Activated CD4-positive, alpha-beta T cell treated with anti-CD3 and anti-CD28 coated beads, Interleukin-2, amount 10 ng/mL, durations not matched to agents 7 days and 5 days (primary cell): ENCODE data around the gene SLC39A7. TPM values are rescaled to one million over a fixed set of nuclear protein-coding genes. Genes with fewer than 3 reads are reported as not detected.

Experiments used
- CTCF ChIA-PET: fragments of 350-600 bp; sonication (Branson Sonifier 250); formaldehyde crosslinking; loops from one replicate; lab custom pipeline; 2021; ENCODE audit warnings: antibody characterized with exemption; lab: Charles Lee
- POLR2A ChIA-PET: fragments of 350-600 bp; sonication (Branson Sonifier 250); formaldehyde crosslinking; loops from one replicate; lab custom pipeline; 2021; ENCODE audit warnings: antibody characterized with exemption; lab: Charles Lee
- DNase-seq: peaks from one replicate; pipeline ENCODE4 v3.0.0-alpha.2; 2020
- H3K27ac Mint-ChIP-seq: one replicate; pipeline ENCODE4 v1.8.0; 2021; ENCODE audit warnings: mild to moderate bottlenecking, moderate library complexity, mixed read lengths
- H3K27me3 Mint-ChIP-seq: one replicate; pipeline ENCODE4 v1.8.0; 2021; ENCODE audit warnings: mixed read lengths
- H3K36me3 Mint-ChIP-seq: one replicate; pipeline ENCODE4 v1.8.0; 2021; ENCODE audit warnings: low read depth, mixed read lengths
- H3K4me1 Mint-ChIP-seq: one replicate; pipeline ENCODE4 v1.8.0; 2021; ENCODE audit warnings: mixed read lengths
- H3K4me3 Mint-ChIP-seq: one replicate; pipeline ENCODE4 v1.8.0; 2021; ENCODE audit warnings: mild to moderate bottlenecking, moderate library complexity, mixed read lengths
- H3K9me3 Mint-ChIP-seq: one replicate; pipeline ENCODE4 v1.8.0; 2021; ENCODE audit warnings: mixed read lengths
- total RNA-seq, 2 experiments: library from RNA; stranded (reverse); gene quantifications; one replicate each; pipeline ENCODE4 v1.2.3, GENCODE V29; 2021

Gene SLC39A7
- total RNA-seq, 2 experiments from 2014 or later: 34.8 to 48.5 TPM

DNA sequence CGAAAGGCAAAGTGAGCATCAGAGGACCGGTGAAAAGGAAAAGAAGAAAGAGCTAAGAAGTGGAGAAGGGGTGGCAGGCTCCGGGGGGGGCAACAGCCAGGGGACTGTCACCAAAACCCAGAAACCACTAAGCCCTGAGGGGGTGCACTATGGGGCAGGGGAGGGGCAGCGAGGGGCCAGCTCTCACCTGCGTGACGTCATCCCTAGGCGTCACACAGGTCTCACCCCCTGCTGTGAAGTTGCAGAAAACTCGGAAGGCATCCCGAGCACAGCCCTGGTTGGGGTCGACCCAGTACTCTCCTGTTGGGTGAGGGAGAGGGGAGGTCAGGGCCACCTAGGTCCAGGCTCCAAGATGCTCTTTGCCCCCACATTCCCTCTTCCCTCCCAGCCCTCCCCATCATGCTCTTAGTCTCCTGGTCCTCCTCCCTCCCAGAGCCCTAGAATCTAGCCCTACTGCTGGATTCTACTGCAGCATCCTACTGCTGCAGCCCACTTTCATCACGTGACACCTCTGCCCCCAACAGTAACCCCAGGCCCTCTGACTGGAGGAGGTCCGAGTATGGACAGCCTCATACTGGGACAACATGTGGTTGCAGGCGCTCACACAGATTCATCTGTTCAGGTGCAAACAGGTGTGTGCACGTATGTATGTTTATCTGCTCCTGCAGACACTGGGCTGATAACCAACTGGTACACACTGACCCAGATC lies 35.8 kb upstream of the SLC39A7 start:
- peaks cover 19% of the 10 kb centered on the region for H3K4me1 Mint-ChIP-seq
- ChIA-PET CTCF (interaction anchor here (0.7 to 1.5 kb wide), 3 partner anchors 11 to 33 kb away, joined by 3 to 8 read pairs (median 6); no protein-coding TSS in a partner anchor), POLR2A (no interaction called here)
- no peaks in the 10 kb centered on the region for H3K27me3 Mint-ChIP-seq
- no peaks in the 10 kb centered on the region for H3K9me3 Mint-ChIP-seq
- no peak for DNase-seq
- H3K27ac Mint-ChIP-seq: no peak overlapping the region
- H3K4me3 Mint-ChIP-seq: no peak overlapping the region
- H3K36me3 Mint-ChIP-seq: no peaks in the 10 kb centered on the region

DNA sequence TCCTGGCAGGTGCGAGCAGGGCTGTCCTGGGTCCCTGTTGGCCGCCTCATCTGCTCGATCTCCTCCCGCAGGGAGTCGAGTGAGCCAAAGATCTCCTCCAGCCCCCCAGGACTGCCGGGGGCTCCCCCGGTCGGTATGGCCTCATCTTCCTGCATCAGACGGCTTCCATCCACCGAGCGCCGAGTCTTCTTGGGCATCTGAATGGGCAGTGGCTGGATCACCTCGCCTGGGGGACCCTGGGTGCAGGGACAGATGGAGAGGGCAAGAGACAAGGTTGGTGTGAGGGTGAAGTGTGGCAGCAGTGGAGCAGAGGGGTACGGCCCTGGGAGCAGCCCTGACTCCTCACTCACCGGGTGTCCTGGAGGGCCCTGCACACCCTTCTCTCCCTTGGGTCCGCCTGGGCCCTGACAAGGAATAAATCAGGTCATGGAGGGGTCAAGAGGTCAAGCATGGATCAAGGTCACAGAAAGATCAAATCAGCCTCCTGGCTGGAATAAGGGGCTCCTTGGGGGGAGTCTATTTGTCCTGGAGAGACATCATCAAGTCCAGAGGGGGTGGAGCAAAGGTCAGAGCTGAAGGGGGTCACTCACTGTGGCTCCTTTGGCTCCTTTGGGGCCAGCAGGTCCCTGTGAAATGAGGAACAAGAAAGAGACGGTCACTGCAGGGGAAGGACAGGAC lies 34.9 kb upstream of the SLC39A7 start:
- Mint-ChIP-seq H3K27me3 (no peaks in the 10 kb centered on the region), H3K9me3 (no peaks in the 10 kb centered on the region), H3K27ac (no peak overlapping the region), H3K4me3 (no peak overlapping the region), H3K4me1 (peaks cover 15% of the 10 kb centered on the region), H3K36me3 (no peaks in the 10 kb centered on the region)
- POLR2A ChIA-PET: no interaction called here
- CTCF ChIA-PET: interaction anchor here (0.7 kb wide), 1 partner anchor 18 kb away, joined by 3 read pairs; no protein-coding TSS in a partner anchor
- no peak for DNase-seq

DNA sequence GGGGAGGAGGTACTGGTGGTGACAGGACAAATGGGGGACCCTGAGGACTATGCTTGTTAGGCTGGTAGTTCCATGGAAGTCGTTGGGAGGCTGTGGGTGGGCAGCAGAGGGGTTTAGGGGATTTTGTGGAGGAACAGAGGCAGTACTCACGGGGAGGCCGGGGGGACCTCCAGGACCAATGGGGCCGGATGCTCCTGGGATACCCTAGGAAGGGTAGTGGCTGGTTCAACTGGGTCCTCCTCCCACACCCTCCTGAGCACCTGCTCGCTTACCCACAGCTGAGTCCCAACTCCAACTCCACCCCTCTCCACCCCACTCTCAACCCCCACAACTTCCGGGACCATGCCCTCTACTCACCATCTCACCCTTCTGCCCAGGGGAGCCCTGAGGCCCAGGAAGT lies 34.3 kb upstream of the SLC39A7 start:
- Mint-ChIP-seq H3K36me3 (no peaks in the 10 kb centered on the region), H3K27ac (no peak overlapping the region), H3K9me3 (no peaks in the 10 kb centered on the region), H3K4me1 (peaks cover 9% of the 10 kb centered on the region), H3K4me3 (no peak overlapping the region), H3K27me3 (no peaks in the 10 kb centered on the region)
- ChIA-PET CTCF (no interaction called here), POLR2A (no interaction called here)
- DNase-seq: no peak

DNA sequence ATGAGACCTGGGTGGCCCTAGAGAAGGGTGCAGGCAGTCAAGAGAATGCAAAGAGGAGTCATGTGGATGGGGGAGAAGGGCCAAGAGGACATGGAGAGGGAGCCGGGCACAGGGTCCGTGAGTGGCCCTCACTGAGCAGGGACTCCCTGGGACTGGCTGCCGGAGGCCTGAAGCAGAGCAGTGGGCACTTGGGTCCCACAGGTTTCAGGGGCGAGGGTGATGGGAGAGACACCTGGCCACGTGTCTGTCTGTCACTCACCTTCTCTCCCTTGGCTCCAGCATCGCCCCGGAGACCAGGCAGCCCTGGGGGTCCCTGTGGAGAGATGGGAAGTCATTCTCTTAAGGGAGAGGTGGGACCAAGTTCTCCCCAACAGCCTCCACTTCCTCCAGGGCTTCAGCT lies 33.9 kb upstream of the SLC39A7 start:
- H3K4me1 Mint-ChIP-seq: peaks cover 4% of the 10 kb centered on the region
- H3K9me3 Mint-ChIP-seq: no peaks in the 10 kb centered on the region
- no peaks in the 10 kb centered on the region for H3K36me3 Mint-ChIP-seq
- DNase-seq: no peak
- no peaks in the 10 kb centered on the region for H3K27me3 Mint-ChIP-seq
- no peak overlapping the region for H3K27ac Mint-ChIP-seq
- CTCF ChIA-PET: no interaction called here
- H3K4me3 Mint-ChIP-seq: no peak overlapping the region
- POLR2A ChIA-PET: no interaction called here

DNA sequence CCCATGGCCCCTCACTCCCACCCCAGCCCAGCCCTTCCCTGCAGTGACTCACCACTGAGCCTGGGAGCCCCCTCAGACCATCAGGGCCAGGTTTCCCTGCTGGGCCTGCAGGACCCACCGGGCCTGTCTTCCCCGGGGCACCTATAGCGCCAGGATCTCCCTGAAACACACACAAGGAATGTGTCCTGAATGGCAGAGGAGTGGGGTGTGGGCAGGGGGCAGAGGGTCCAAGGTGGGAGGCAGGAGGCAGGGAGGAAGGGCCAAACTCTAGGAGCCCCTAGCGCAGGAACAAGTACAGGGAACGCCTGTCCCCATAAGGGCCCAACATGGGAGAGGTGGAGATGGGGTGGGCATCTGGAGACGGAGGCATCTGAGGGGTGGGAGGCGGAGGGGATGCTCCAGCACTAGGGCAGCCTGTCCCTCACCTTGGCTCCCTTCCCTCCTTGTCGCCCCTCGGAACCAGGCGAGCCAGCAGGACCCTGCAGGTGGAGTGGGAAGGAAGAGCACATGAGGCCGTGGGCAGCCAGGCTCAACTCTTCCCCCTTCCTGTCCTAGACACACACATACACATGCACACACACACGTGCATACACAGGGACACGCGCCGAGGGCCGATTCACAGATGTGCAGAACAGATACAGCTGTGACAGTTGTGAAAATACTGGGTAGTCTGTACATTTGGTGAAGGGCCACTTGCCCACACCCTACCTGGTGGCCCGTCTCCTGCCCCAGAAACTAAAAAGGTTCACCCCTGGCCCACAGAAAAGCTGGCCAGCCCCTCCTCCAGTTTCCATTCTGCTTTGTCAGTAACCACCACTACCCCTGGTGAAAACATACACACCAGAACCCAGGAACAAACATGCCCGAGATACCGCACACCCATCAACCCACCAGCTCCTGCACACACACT lies 33.0 kb upstream of the SLC39A7 start:
- H3K9me3 Mint-ChIP-seq: no peaks in the 10 kb centered on the region
- H3K36me3 Mint-ChIP-seq: no peaks in the 10 kb centered on the region
- ChIA-PET CTCF (interaction anchor here (1.4 kb wide), 1 partner anchor 81 kb away, joined by 3 read pairs; no protein-coding TSS in a partner anchor), POLR2A (no interaction called here)
- no peak overlapping the region for H3K27ac Mint-ChIP-seq
- no peak for DNase-seq
- H3K4me1 Mint-ChIP-seq: no peaks in the 10 kb centered on the region
- H3K27me3 Mint-ChIP-seq: no peaks in the 10 kb centered on the region
- no peak overlapping the region for H3K4me3 Mint-ChIP-seq

DNA sequence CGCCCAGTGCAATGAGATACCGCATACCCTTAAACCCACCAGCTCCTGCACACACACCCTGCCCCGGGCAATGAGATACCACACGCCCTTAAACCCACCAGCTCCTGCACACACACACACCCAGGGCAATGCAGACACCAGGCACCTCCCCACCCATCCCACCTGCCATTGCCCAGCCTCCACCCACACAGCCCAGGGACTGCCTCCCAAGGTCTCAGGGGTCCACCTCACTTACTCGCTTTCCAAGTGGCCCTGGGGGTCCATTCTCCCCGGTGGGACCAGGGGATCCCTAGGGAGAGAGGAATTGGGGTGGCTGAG lies 32.4 kb upstream of the SLC39A7 start:
- no peaks in the 10 kb centered on the region for H3K9me3 Mint-ChIP-seq
- H3K4me1 Mint-ChIP-seq: no peaks in the 10 kb centered on the region
- H3K4me3 Mint-ChIP-seq: no peak overlapping the region
- POLR2A ChIA-PET: no interaction called here
- no peak overlapping the region for H3K27ac Mint-ChIP-seq
- H3K36me3 Mint-ChIP-seq: no peaks in the 10 kb centered on the region
- DNase-seq: no peak
- CTCF ChIA-PET: interaction anchor here (1.4 kb wide), 1 partner anchor 80 kb away, joined by 3 read pairs; no protein-coding TSS in a partner anchor
- no peaks in the 10 kb centered on the region for H3K27me3 Mint-ChIP-seq

DNA sequence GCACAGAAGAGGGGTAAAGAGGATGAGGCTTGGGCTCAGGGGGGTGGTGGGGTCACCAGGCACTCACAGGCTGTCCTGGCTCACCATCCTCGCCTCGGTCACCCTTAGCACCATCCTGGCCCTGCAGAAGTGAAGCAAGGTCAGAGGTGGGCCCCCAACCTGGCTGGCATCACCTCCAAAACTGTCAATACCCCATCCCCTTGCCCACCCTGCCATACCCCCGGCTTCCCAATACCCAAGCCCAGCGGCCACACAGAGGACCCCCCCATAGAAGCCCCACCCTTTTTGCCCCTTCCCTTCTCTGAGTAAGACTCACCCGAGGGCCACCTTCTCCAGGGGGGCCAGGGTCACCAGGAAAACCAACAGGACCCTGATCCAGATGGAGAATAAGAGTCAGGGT lies 32.0 kb upstream of the SLC39A7 start:
- no peaks in the 10 kb centered on the region for H3K9me3 Mint-ChIP-seq
- H3K27me3 Mint-ChIP-seq: no peaks in the 10 kb centered on the region
- no peak for DNase-seq
- POLR2A ChIA-PET: no interaction called here
- no peaks in the 10 kb centered on the region for H3K36me3 Mint-ChIP-seq
- H3K4me3 Mint-ChIP-seq: no peak overlapping the region
- CTCF ChIA-PET: interaction anchor here (1.4 kb wide), 1 partner anchor 80 kb away, joined by 3 read pairs; no protein-coding TSS in a partner anchor
- no peak overlapping the region for H3K27ac Mint-ChIP-seq
- H3K4me1 Mint-ChIP-seq: no peaks in the 10 kb centered on the region

DNA sequence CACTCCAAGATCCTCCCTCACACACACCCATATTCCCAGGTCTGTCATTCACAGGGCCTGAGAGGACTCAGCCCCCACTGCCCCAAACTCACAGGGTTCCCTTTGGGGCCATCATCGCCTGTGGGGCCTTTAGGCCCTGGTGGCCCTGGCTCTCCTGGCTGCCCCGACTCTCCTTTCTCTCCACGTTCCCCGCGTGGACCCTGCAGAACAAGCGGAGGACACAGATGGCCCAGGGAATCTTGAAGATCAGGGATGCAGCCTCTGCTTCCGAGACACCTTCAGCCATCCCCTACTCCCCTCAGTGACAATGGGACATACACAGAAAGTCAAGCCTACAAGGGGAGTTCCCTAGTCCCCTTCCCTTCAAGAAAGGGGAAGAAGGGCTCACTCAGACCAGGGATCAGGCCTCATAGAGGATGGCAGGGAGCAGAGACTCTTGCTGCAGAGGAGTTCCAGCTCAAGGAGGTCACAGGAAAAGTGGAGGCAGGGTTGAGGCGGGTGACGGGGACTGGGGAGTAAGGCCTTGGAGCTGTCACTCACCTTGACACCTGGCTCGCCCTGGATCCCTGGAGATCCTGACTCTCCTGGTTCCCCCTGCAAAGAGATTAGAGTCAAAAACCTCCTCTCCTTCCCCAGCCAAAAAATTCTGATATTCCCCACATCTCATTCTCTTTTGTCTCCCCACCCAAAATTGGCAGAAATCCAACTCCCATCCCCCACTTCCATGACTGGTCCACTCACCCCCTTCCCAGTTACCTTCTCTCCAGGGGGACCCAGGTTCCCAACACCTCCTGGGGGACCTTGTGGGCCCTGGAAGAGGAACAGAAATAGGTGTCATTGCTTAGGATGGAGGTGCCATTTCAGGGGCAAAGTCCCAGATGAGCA lies 31.1 kb upstream of the SLC39A7 start:
- POLR2A ChIA-PET: no interaction called here
- no peak for DNase-seq
- Mint-ChIP-seq H3K27me3 (no peaks in the 10 kb centered on the region), H3K9me3 (no peaks in the 10 kb centered on the region), H3K27ac (no peak overlapping the region), H3K4me3 (no peak overlapping the region), H3K4me1 (no peaks in the 10 kb centered on the region), H3K36me3 (no peaks in the 10 kb centered on the region)
- CTCF ChIA-PET: interaction anchor here (0.6 to 1.4 kb wide), 3 partner anchors 79 to 328 kb away, joined by 3 to 4 read pairs (median 3); no protein-coding TSS in a partner anchor

DNA sequence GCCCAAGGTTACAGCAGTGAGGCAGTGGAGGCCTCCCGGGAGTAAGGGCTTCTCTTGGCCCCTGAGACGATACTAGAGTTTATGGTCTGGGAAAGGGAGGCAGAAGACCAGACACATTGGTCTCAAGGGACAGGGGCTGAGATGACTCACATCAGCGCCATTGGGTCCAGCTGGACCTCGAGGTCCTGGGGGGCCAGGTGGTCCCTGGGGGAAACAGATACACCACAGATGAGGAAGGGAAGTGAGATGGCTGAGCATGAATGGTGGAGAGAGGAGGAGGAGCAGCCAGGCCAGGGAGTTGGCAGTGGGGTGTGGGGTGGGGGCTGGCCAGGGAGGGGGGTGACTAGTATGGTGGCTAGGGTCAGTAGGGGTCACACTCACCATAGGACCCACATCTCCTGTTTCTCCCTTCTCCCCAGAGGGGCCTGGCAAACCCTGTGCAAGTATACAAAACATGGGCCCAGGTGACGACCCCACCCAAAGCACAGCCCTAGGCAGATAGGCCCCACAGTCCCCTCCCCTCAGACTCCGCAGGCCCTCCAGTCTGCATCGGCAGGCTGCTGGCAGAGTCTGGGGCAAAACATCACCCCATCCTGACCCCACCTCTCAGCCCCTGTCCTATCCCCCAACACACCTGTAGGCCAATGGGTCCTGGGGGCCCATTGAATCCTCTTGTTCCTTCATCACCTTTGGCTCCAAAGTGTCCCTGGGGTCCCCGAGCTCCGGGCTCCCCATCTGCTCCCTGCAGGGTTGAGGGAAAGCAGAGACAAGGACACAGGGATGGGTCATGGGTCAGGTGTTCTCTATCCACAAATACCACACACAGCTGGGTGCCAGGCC lies 30.3 kb upstream of the SLC39A7 start:
- no peaks in the 10 kb centered on the region for H3K4me1 Mint-ChIP-seq
- H3K27me3 Mint-ChIP-seq: peaks cover 3% of the 10 kb centered on the region
- H3K4me3 Mint-ChIP-seq: no peak overlapping the region
- ChIA-PET POLR2A (no interaction called here), CTCF (interaction anchor here (0.6 to 0.9 kb wide), 2 partner anchors 185 to 327 kb away, joined by 3 to 4 read pairs; no protein-coding TSS in a partner anchor)
- no peak for DNase-seq
- H3K27ac Mint-ChIP-seq: no peak overlapping the region
- no peaks in the 10 kb centered on the region for H3K9me3 Mint-ChIP-seq
- no peaks in the 10 kb centered on the region for H3K36me3 Mint-ChIP-seq

DNA sequence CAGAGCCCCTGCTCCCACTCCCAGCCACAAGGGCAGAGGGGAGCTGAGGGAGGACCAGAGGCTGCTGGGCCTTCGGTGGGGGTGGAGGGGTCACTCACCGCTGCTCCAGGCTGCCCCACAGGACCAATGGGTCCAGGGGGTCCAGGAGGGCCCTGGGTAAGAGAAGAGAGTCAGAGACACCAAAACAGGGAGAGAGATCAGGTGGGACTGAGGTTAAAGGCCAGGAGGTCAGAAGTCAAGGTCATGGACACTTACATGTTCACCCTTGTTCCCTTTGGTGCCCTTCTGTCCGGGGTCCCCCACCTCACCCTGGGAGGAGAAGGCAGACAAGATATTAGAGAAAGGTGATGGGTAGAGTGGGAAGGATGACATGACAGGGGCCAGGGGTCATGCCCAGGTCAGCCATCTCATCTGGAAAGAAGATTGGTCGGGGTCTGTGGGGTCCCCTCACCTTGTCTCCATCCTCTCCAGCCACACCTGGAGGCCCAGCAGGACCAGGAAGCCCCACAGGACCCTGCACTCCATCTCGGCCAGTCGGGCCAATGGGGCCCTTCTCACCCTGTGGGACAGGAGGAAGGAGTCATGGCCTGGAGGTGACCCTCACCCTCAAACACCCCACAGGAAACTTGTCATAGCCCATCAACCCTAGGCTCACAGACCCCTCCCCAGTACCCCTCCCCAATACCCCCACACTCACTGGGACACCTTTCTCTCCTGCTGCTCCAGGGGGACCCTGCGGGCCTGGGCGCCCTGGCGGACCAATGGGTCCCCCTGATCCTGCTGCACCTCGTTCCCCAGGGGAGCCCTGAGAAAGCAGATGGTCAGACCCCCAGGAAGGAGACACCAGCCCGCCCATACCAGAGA lies 29.4 kb upstream of the SLC39A7 start:
- POLR2A ChIA-PET: no interaction called here
- no peaks in the 10 kb centered on the region for H3K4me1 Mint-ChIP-seq
- CTCF ChIA-PET: interaction anchor here (0.5 kb wide), 1 partner anchor 291 kb away, joined by 5 read pairs; no protein-coding TSS in a partner anchor
- peaks cover 3% of the 10 kb centered on the region for H3K27me3 Mint-ChIP-seq
- DNase-seq: no peak
- H3K4me3 Mint-ChIP-seq: no peak overlapping the region
- no peaks in the 10 kb centered on the region for H3K9me3 Mint-ChIP-seq
- no peaks in the 10 kb centered on the region for H3K36me3 Mint-ChIP-seq
- H3K27ac Mint-ChIP-seq: no peak overlapping the region
